ENCODE measurements around the gene ZNF444.

DNA sequence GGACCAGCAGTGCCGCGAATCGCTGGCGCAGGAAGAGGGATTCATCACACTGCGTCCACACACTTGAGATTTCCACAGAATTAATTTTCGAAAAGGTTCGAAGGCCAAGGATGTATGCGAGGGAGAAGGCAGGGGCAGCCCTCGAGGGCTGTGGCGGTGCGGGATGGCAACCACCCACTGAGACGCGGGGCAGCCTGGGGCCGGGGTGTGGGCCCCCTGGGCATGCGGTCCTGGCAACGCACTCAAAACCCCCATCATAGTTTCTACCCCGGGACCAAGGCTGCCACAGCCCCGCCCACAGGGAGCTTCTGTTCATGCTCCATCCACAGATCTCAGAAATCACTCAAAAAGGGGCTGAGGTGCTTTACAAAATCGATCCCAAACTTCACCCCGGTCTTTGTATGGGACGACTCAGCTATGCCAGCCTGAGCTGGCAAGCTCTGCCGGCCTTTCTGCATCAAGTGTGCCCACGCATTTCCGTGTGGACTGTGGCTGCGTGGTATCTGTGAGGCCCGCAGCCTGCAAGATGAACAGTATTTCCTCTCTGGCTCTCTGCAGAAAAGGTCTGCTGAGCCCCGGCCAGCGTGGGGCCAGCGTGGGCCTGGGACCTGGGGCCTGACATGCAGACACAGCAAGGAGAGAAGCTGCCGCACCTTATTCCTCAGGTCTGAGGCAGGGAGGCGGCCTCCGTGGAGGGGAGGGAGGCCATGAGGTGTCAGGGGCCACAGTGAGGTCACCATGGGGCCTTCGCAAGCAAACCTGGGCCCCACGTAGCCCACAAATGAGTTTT lies 39.1 kb upstream of the ZNF444 start:
- no peak for TF ChIP-seq POLR2A (IDR thresholded peaks at IDR 0.05; ENCODE audit: low read length)
- no peak for TF ChIP-seq GATA1 (IDR thresholded peaks at IDR 0.05; ENCODE audit: low read depth, low read length)
